Measurements from ENCODE around the gene GABBR2. TPM values are rescaled to one million over a fixed set of nuclear protein-coding genes. Genes with fewer than 3 reads are reported as not detected.
A peak's percentile ranks its signal among the peaks of the same experiment; 100 is the strongest.

Gene GABBR2
- total RNA-seq, 1 experiment from 2014 or later: not detected

- Mint-ChIP-seq H3K9me3 (ENCODE audit: unreplicated experiment) (no peaks in the 10 kb centered on the region), H3K27ac (ENCODE audit: low read depth, unreplicated experiment) (peak overlapping the region; percentile 85), H3K4me1 (ENCODE audit: insufficient read depth, unreplicated experiment) (peaks cover 70% of the 10 kb centered on the region), H3K4me3 (ENCODE audit: unreplicated experiment) (peak overlapping the region; percentile 24), H3K36me3 (ENCODE audit: insufficient read depth, unreplicated experiment) (peaks cover 50% of the 10 kb centered on the region), H3K27me3 (ENCODE audit: insufficient read depth, unreplicated experiment) (no peaks in the 10 kb centered on the region)
- no peak for DNase-seq (ENCODE audit: unreplicated experiment)
- BruUV-seq (replicated peaks): no TSS peak
- intact Hi-C loops (cut with micrococcal nuclease): no loop called here
- CTCF ChIA-PET: interaction anchor here (0.6 to 1.6 kb wide), 10 partner anchors 8 to 526 kb away, joined by 3 to 5 read pairs (median 3); partner anchors contain the start of gene TRIM14
- TF ChIP-seq CTCF (IDR thresholded peaks at IDR 0.05; ENCODE audit: unreplicated experiment): no peak
- POLR2A ChIA-PET: interaction anchor here (0.6 to 5.2 kb wide), 10 partner anchors 9 to 325 kb away, joined by 3 to 48 read pairs (median 5); partner anchors contain the start of gene TRMO
Observed at GRCh38 chr9:98247831-98248657, 460.7 kb downstream of the GABBR2 start.

- intact Hi-C loops (cut with micrococcal nuclease): no loop called here
- no peak for TF ChIP-seq CTCF (IDR thresholded peaks at IDR 0.05; ENCODE audit: unreplicated experiment)
- DNase-seq (ENCODE audit: unreplicated experiment): no peak
- peaks cover 73% of the 10 kb centered on the region for H3K36me3 Mint-ChIP-seq (ENCODE audit: insufficient read depth, unreplicated experiment)
- CTCF ChIA-PET: interaction anchor here (0.6 to 1.7 kb wide), 4 partner anchors 21 to 212 kb away, joined by 3 to 6 read pairs (median 4); partner anchors contain the start of gene TRIM14
- H3K4me3 Mint-ChIP-seq (ENCODE audit: unreplicated experiment): no peak overlapping the region
- no peaks in the 10 kb centered on the region for H3K9me3 Mint-ChIP-seq (ENCODE audit: unreplicated experiment)
- POLR2A ChIA-PET: interaction anchor here (0.7 kb wide), 1 partner anchor 37 kb away, joined by 3 read pairs; no protein-coding TSS in a partner anchor
- no peak overlapping the region for H3K27ac Mint-ChIP-seq (ENCODE audit: low read depth, unreplicated experiment)
- no peaks in the 10 kb centered on the region for H3K27me3 Mint-ChIP-seq (ENCODE audit: insufficient read depth, unreplicated experiment)
- BruUV-seq (replicated peaks): no TSS peak
- peaks cover 24% of the 10 kb centered on the region for H3K4me1 Mint-ChIP-seq (ENCODE audit: insufficient read depth, unreplicated experiment)
Observed at GRCh38 chr9:98242426-98242825, 466.3 kb downstream of the GABBR2 start.

GRCh38 chr9:98241357-98242300, 467.1 kb downstream of the GABBR2 start:
- DNase-seq (ENCODE audit: unreplicated experiment): no peak
- H3K4me3 Mint-ChIP-seq (ENCODE audit: unreplicated experiment): no peak overlapping the region
- no peak for TF ChIP-seq CTCF (IDR thresholded peaks at IDR 0.05; ENCODE audit: unreplicated experiment)
- H3K27ac Mint-ChIP-seq (ENCODE audit: low read depth, unreplicated experiment): peak overlapping the region; percentile 17
- intact Hi-C loops (cut with micrococcal nuclease): no loop called here
- BruUV-seq (replicated peaks): no TSS peak
- H3K27me3 Mint-ChIP-seq (ENCODE audit: insufficient read depth, unreplicated experiment): no peaks in the 10 kb centered on the region
- peaks cover 76% of the 10 kb centered on the region for H3K36me3 Mint-ChIP-seq (ENCODE audit: insufficient read depth, unreplicated experiment)
- no peaks in the 10 kb centered on the region for H3K9me3 Mint-ChIP-seq (ENCODE audit: unreplicated experiment)
- POLR2A ChIA-PET: interaction anchor here (0.6 to 0.7 kb wide), 2 partner anchors 36 to 551 kb away, joined by 3 read pairs; no protein-coding TSS in a partner anchor
- peaks cover 22% of the 10 kb centered on the region for H3K4me1 Mint-ChIP-seq (ENCODE audit: insufficient read depth, unreplicated experiment)
- CTCF ChIA-PET: interaction anchor here (0.5 to 1.7 kb wide), 7 partner anchors 9 to 1269 kb away, joined by 3 to 12 read pairs (median 4); partner anchors contain the start of gene TRIM14

All from MCF 10A (cell line).